HG03521 (cell line): ENCODE measurements around the gene MARCOL.
"Not testable (repeated sequence)": the region's sequence is repeated elsewhere in the genome, so short reads cannot be mapped to it uniquely, and the experiment has no call there.

Experiments
- ATAC-seq: cut with Tn5 transposase; IDR thresholded peaks from one replicate; pipeline ENCODE4 v1.9.1; 2021; ENCODE audit warnings: mild to moderate bottlenecking, moderate library complexity; ENCODE audit not compliant: unreplicated experiment

Gene MARCOL

GRCh38 chr5:148261221-148261620 is 22.9 kb downstream of the MARCOL start:
- ATAC-seq: no peak

DNA sequence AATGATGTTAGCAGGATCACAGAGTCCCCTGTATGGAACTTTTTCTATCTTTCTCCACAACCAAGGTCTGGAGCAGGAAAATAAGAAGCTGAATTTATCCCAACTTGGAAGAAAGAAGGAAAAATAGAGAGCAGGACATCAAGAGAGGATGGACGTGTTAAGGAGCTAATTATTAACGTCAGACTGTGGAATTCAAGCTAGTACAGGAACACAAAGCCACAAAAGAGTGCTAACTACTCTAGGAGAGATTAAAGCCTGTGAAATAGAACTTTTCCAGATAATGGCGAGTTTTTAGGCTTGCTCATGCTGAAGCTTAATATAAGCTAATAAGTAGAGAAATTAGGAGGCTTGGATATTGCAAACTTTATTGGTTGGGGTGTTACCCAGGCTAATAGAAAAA is 29.6 kb downstream of the MARCOL start:
- ATAC-seq: no peak

GRCh38 chr5:148268566-148268965 is 30.2 kb downstream of the MARCOL start, which contains the start of gene SPINK13:
SPINK13 (plus strand) TSS chr5:148268794; CDS start chr5:148270073, 1,279 bp downstream.
- ATAC-seq: no peak

DNA sequence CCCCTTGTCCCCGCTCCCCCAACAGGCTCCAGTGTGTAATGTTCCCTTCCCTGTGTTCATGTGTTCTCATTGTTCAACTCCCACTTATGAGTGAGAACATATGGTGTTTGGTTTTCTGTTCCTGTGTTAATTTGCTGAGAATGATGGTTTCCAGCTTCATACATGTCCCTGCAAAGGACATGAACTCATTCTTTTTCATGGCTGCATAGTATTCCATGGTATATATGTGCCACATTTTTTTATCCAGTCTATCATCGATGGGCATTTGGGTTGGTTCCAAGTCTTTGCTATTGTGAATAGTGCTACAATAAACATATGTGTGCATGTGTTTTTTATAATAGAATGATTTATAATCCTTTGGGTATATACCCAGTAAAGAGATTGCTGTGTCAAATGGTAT is 36.8 kb downstream of the MARCOL start:
- not testable (repeated sequence) for ATAC-seq

DNA sequence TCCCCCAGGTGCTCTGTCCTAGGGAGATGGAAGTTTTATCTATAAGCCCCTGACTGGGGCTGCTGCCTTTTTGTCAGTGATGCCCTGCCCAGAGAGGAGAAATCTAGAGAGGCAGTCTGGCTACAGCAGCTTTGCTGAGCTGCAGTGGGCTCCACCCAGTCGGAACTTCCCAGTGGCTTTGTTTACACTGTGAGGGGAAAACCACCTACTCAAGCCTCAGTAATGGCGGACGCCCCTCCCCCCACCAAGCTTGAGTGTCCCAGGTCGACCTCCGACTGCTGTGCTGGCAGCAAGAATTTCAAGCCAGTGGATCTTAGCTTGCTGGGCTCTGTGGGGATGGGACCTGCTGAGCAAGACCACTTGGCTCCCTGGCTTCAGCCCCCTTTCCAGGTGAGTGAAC is 42.6 kb downstream of the MARCOL start:
- ATAC-seq: not testable (repeated sequence)

DNA sequence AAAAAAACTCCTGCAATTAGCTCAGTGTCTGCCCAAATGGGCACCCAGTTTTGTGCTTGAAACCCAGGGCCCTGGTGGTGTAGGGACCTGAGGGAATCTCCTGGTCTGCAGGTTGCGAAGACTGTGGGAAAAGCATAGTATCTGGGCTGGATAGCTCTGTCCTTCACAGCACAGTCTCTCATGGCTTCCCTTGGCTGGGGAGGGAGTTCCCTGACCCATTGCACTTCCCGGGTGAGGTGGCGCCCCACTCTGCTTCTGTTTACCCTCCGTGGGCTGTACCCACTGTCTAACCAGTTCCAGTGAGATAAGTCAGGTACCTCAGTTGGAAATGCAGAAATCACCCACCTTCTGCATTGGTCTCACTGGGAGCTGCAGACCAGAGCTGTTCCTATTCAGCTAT is 43.0 kb downstream of the MARCOL start:
- not testable (repeated sequence) for ATAC-seq

- no peak for ATAC-seq
These were observed 52.2 kb downstream of the MARCOL start for GRCh38 chr5:148290271-148291195.
